Esophagus muscularis mucosa (tissue), 4 donors: ENCODE results near the gene IKZF5. TPM values are rescaled to one million over a fixed set of nuclear protein-coding genes. Genes with fewer than 3 reads are reported as not detected.

Experiments used
- DNase-seq: peaks from one replicate; pipeline ENCODE4 v3.0.0-alpha.2; 2017; ENCODE audit errors: extremely low spot score
- H3K27ac ChIP-seq, 4 donors: fragments of 200-600 bp; sonication (generic); replicated peaks in 1 of 4; 1 replicate in 3 of 4; 2 replicates in 1 of 4; pipeline ENCODE4 v1.5.1; 2016 to 2019; ENCODE audit warnings: mild to moderate bottlenecking in 1 of 4
- H3K27me3 ChIP-seq, 4 donors: fragments of 200-600 bp; sonication (generic); one replicate each; pipeline versions ENCODE4 v1.5.1 to v1.6.0; 2016 to 2019
- H3K36me3 ChIP-seq, 4 donors: fragments of 200-600 bp; sonication (generic); one replicate each; pipeline ENCODE4 v1.5.1; 2016 to 2019
- H3K4me1 ChIP-seq, 4 donors: fragments of 200-600 bp; sonication (generic); one replicate each; pipeline ENCODE4 v1.5.1; 2016 to 2019
- H3K4me3 ChIP-seq, 4 donors: fragments of 200-600 bp; sonication (generic); 1 replicate in 2 of 4; 2 replicates in 2 of 4; pipeline ENCODE4 v1.5.1; 2016 to 2019; ENCODE audit warnings: mild to moderate bottlenecking in 4 of 4, moderate library complexity in 1 of 4
- H3K9me3 ChIP-seq, 4 donors: fragments of 200-600 bp; sonication (generic); 1 replicate in 3 of 4; 2 replicates in 1 of 4; pipeline ENCODE4 v1.5.1; 2016 to 2019
- CTCF ChIP-seq, 3 experiments: fragments of 200-600 bp in 2 of 3; fragments of 450-650 bp in 1 of 3; sonication (generic) in 2 of 3; IDR thresholded peaks; one replicate each; pipeline ENCODE4 v1.5.1; 2017 to 2019; ENCODE audit warnings: antibody characterized with exemption in 3 of 3, mild to moderate bottlenecking in 2 of 3, moderate library complexity in 1 of 3
- EP300 ChIP-seq: sonication (generic); formaldehyde crosslinking; IDR thresholded peaks from one replicate; pipeline ENCODE4 v1.6.1; 2017; ENCODE audit warnings: antibody characterized with exemption
- POLR2A ChIP-seq: fragments of 450-650 bp; IDR thresholded peaks from one replicate; pipeline ENCODE4 v1.6.1; 2017; ENCODE audit warnings: antibody characterized with exemption, moderate library complexity, mild to moderate bottlenecking, low read depth
- POLR2AphosphoS5 ChIP-seq, 2 donors: sonication (generic); formaldehyde crosslinking; IDR thresholded peaks; one replicate each; pipeline ENCODE4 v1.6.1; 2017; ENCODE audit warnings: antibody characterized with exemption in 2 of 2
- WGBS: methylation state at CpG from one replicate; pipeline ENCODE4 v1.1.5; 2018; 5-methylcytosine and 5-hydroxymethylcytosine counted together
- intact Hi-C: fragments of 100-400 bp; cut with DNase I; formaldehyde crosslinking; loops from one replicate; pipeline ENCODE4 v1.15.1; 2023
- total RNA-seq, 4 donors: library from RNA; depleted of rRNA; stranded (reverse); fragments of >200 nt; gene quantifications; one replicate each; pipeline versions ENCODE4 v1.1.0 to v1.2.1, GENCODE V29; 2016

Gene IKZF5
- total RNA-seq, 4 donors from 2014 or later: 5.7 to 12.0 (median 7.2) TPM

- 78% methylated on average over 9 of the region's 9 CpGs for WGBS
- DNase-seq: no peak
- intact Hi-C loops: no loop called here
- TF ChIP-seq EP300 (no peak), POLR2A (no peak), POLR2AphosphoS5 (IDR thresholded peaks at IDR 0.05) (no peak), CTCF (IDR thresholded peaks at IDR 0.05) (no peak)
- peaks cover 0 to 4% (median 2%) of the 10 kb centered on the region in 4 donors for H3K36me3 ChIP-seq
- H3K27me3 ChIP-seq: no peaks in the 10 kb centered on the region
- H3K9me3 ChIP-seq: no peaks in the 10 kb centered on the region
- no peak overlapping the region for H3K27ac ChIP-seq
- H3K4me1 ChIP-seq: no peaks in the 10 kb centered on the region
- no peak overlapping the region for H3K4me3 ChIP-seq
Measured at GRCh38 chr10:123017421-123018165, 9.0 kb upstream of the IKZF5 start.

GRCh38 chr10:123016228-123016627, 7.6 kb upstream of the IKZF5 start:
- Histone ChIP-seq H3K36me3 (peaks cover 0 to 9% (median 3%) of the 10 kb centered on the region in 4 donors), H3K27me3 (no peaks in the 10 kb centered on the region), H3K27ac (no peak overlapping the region), H3K9me3 (no peaks in the 10 kb centered on the region), H3K4me1 (peaks cover 0 to under 1% (median 0%) of the 10 kb centered on the region in 4 donors), H3K4me3 (no peak overlapping the region)
- DNase-seq: no peak
- TF ChIP-seq CTCF (IDR thresholded peaks at IDR 0.05) (no peak), EP300 (no peak), POLR2AphosphoS5 (IDR thresholded peaks at IDR 0.05) (no peak), POLR2A (no peak)
- intact Hi-C loops: no loop called here
- 94% methylated on average over 4 of the region's 4 CpGs for WGBS

- 96% methylated on average over 2 of the region's 2 CpGs for WGBS
- Histone ChIP-seq H3K4me3 (no peak overlapping the region), H3K9me3 (no peaks in the 10 kb centered on the region), H3K4me1 (peaks cover 7 to 15% (median 13%) of the 10 kb centered on the region in 4 donors), H3K27ac (no peak overlapping the region), H3K36me3 (peaks cover 0 to 9% (median 3%) of the 10 kb centered on the region in 4 donors), H3K27me3 (no peaks in the 10 kb centered on the region)
- no peak for DNase-seq
- intact Hi-C loops: no loop called here
- TF ChIP-seq EP300: no peak
- no peak for TF ChIP-seq POLR2A
- TF ChIP-seq CTCF (IDR thresholded peaks at IDR 0.05): no peak
- no peak for TF ChIP-seq POLR2AphosphoS5 (IDR thresholded peaks at IDR 0.05)
Measured at GRCh38 chr10:123014772-123015171, 6.2 kb upstream of the IKZF5 start.

- peaks cover 0 to 9% (median 3%) of the 10 kb centered on the region in 4 donors for H3K36me3 ChIP-seq
- peaks cover 12 to 24% (median 17%) of the 10 kb centered on the region in 4 donors for H3K4me1 ChIP-seq
- no peak for DNase-seq
- no peaks in the 10 kb centered on the region for H3K27me3 ChIP-seq
- no peaks in the 10 kb centered on the region for H3K9me3 ChIP-seq
- 96% methylated on average over 23 of the region's 43 CpGs for WGBS
- H3K4me3 ChIP-seq: no peak overlapping the region
- TF ChIP-seq POLR2A (no peak), EP300 (no peak)
- H3K27ac ChIP-seq: no peak overlapping the region
- intact Hi-C loops: no loop called here
Measured at GRCh38 chr10:123013456-123014419, 5.1 kb upstream of the IKZF5 start.

GRCh38 chr10:123011987-123012386, 3.4 kb upstream of the IKZF5 start:
- peaks cover 0 to 9% (median 3%) of the 10 kb centered on the region in 4 donors for H3K36me3 ChIP-seq
- peaks cover 20 to 33% (median 27%) of the 10 kb centered on the region in 4 donors for H3K4me1 ChIP-seq
- no peak overlapping the region for H3K27ac ChIP-seq
- H3K4me3 ChIP-seq: no peak overlapping the region
- WGBS: 71% methylated on average over 3 of the region's 3 CpGs
- H3K9me3 ChIP-seq: no peaks in the 10 kb centered on the region
- intact Hi-C loops: no loop called here
- no peak for DNase-seq
- TF ChIP-seq EP300 (no peak), POLR2AphosphoS5 (IDR thresholded peaks at IDR 0.05) (no peak), CTCF (IDR thresholded peaks at IDR 0.05) (no peak), POLR2A (no peak)
- H3K27me3 ChIP-seq: no peaks in the 10 kb centered on the region
